SK-N-SH treated with all-trans-retinoic acid at 6 μM for 48 hours (cell line): Measurements from ENCODE around the gene PKP4.

ENCODE experiments used
- BACH2 ChIP-seq: fragments of 250-450 bp; sonication (Bioruptor Pico); IDR thresholded peaks from 2 replicates; pipeline ENCODE4 v1.9.0; 2021; ENCODE audit warnings: mild to moderate bottlenecking, borderline replicate concordance
- ZC3H10 ChIP-seq: fragments of 250-450 bp; sonication (Bioruptor Pico); IDR thresholded peaks from 2 replicates; pipeline ENCODE4 v1.5.1; 2021; ENCODE audit warnings: mild to moderate bottlenecking, moderate library complexity
- TF ChIP-seq, protein P1 (sequence below): fragments of 250-450 bp; sonication (Bioruptor Pico); IDR thresholded peaks from 2 replicates; pipeline ENCODE4 v1.8.0; 2020; ENCODE audit warnings: mild to moderate bottlenecking, moderate library complexity, borderline replicate concordance

DNA sequence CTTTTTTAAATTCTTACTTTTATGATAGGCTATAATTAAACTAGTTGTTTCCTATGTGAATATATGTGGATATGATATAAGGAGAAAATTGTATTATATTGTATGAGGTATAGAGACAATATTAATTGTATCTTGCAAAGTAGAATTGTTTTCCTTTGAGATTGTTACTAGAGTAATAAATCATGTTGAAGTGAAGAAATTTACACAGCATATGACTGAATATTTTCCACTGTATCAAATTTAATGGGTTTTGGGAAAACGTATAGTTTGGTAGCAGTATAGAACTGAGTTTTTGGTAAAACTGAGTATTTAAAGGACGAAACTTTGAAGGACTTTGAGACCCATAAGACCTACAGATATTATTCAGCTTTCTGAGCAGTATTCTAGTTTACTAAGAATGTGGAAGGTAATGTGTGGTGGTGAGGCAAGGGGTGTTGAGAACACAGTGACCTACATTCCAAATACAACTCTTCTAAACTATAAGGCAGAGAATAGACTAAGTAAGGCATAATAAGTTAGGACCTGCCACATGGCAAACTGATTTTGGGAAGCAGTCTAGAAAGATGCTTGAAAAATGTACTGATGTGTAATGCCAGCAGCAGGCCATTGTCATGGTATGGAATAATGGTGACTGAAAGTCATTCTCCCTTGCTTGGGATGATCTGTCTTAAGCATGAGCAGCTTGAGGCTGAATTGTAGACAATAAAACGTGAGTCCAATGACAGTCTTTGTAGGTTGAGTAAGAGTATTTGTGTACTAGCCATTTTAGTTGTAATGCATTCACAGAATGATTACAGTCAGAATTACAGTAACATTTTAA is 29.6 kb downstream of the PKP4 start:
- TF ChIP-seq BACH2 (CRISPR knock-in tag) (no peak), ZC3H10 (CRISPR knock-in tag) (no peak)
- TF ChIP-seq, protein P1, sequence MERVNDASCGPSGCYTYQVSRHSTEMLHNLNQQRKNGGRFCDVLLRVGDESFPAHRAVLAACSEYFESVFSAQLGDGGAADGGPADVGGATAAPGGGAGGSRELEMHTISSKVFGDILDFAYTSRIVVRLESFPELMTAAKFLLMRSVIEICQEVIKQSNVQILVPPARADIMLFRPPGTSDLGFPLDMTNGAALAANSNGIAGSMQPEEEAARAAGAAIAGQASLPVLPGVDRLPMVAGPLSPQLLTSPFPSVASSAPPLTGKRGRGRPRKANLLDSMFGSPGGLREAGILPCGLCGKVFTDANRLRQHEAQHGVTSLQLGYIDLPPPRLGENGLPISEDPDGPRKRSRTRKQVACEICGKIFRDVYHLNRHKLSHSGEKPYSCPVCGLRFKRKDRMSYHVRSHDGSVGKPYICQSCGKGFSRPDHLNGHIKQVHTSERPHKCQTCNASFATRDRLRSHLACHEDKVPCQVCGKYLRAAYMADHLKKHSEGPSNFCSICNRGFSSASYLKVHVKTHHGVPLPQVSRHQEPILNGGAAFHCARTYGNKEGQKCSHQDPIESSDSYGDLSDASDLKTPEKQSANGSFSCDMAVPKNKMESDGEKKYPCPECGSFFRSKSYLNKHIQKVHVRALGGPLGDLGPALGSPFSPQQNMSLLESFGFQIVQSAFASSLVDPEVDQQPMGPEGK (CRISPR knock-in tag), result no peak
